ENCODE results near the gene FILIP1L.
A peak's percentile ranks its signal among the peaks of the same experiment; 100 is the strongest.

The FILIP1L gene

GRCh38 chr3:99808163-99808794, 306.0 kb downstream of the FILIP1L start:
- Histone ChIP-seq H3K9me3 (ENCODE audit: control insufficient read depth, low read length) (no peaks in the 10 kb centered on the region), H3K36me3 (ENCODE audit: control insufficient read depth, insufficient read depth, low read length) (no peaks in the 10 kb centered on the region), H3K9ac (no peak overlapping the region), H3K4me2 (ENCODE audit: low read length) (no peak overlapping the region), H3K4me3 (ENCODE audit: low read depth, low read length) (no peak overlapping the region), H3K4me1 (no peaks in the 10 kb centered on the region), H3K27me3 (ENCODE audit: control insufficient read depth, insufficient read depth, low read length) (no peaks in the 10 kb centered on the region), H3K27ac (no peak overlapping the region), H2AFZ (peak overlapping the region; percentile 23), H3K79me2 (no peaks in the 10 kb centered on the region)
- TF ChIP-seq CTCF (IDR thresholded peaks at IDR 0.05), result peak; percentile 78

- Histone ChIP-seq H3K4me1 (no peaks in the 10 kb centered on the region), H3K79me2 (no peaks in the 10 kb centered on the region), H3K27ac (no peak overlapping the region), H3K27me3 (ENCODE audit: control insufficient read depth, insufficient read depth, low read length) (no peaks in the 10 kb centered on the region), H3K36me3 (ENCODE audit: control insufficient read depth, insufficient read depth, low read length) (no peaks in the 10 kb centered on the region), H3K4me3 (ENCODE audit: low read depth, low read length) (no peak overlapping the region), H3K4me2 (ENCODE audit: low read length) (no peak overlapping the region), H3K9me3 (ENCODE audit: control insufficient read depth, low read length) (no peaks in the 10 kb centered on the region), H2AFZ (no peak overlapping the region), H3K9ac (no peak overlapping the region)
- no peak for TF ChIP-seq CTCF (IDR thresholded peaks at IDR 0.05)
These were observed 309.1 kb downstream of the FILIP1L start for GRCh38 chr3:99805160-99805559.

GRCh38 chr3:99803297-99803696, 311.0 kb downstream of the FILIP1L start:
- Histone ChIP-seq H3K4me3 (ENCODE audit: low read depth, low read length) (no peak overlapping the region), H3K36me3 (ENCODE audit: control insufficient read depth, insufficient read depth, low read length) (no peaks in the 10 kb centered on the region), H3K27me3 (ENCODE audit: control insufficient read depth, insufficient read depth, low read length) (no peaks in the 10 kb centered on the region), H3K9me3 (ENCODE audit: control insufficient read depth, low read length) (no peaks in the 10 kb centered on the region), H3K4me1 (no peaks in the 10 kb centered on the region), H3K9ac (no peak overlapping the region), H2AFZ (no peak overlapping the region), H3K27ac (no peak overlapping the region), H3K79me2 (no peaks in the 10 kb centered on the region), H3K4me2 (ENCODE audit: low read length) (no peak overlapping the region)
- TF ChIP-seq CTCF (IDR thresholded peaks at IDR 0.05), result no peak

GRCh38 chr3:99799422-99799821, 314.9 kb downstream of the FILIP1L start:
- Histone ChIP-seq H3K27ac (no peak overlapping the region), H2AFZ (no peak overlapping the region), H3K4me3 (ENCODE audit: low read depth, low read length) (no peak overlapping the region), H3K4me2 (ENCODE audit: low read length) (no peak overlapping the region), H3K4me1 (no peaks in the 10 kb centered on the region), H3K27me3 (ENCODE audit: control insufficient read depth, insufficient read depth, low read length) (no peaks in the 10 kb centered on the region), H3K9ac (no peak overlapping the region), H3K36me3 (ENCODE audit: control insufficient read depth, insufficient read depth, low read length) (no peaks in the 10 kb centered on the region), H3K9me3 (ENCODE audit: control insufficient read depth, low read length) (no peaks in the 10 kb centered on the region), H3K79me2 (no peaks in the 10 kb centered on the region)
- no peak for TF ChIP-seq CTCF (IDR thresholded peaks at IDR 0.05)

GRCh38 chr3:99795573-99795972, 318.7 kb downstream of the FILIP1L start:
- H3K79me2 ChIP-seq, result no peaks in the 10 kb centered on the region
- H3K36me3 ChIP-seq (ENCODE audit: control insufficient read depth, insufficient read depth, low read length), result no peaks in the 10 kb centered on the region
- no peak overlapping the region for H3K27ac ChIP-seq
- H3K4me2 ChIP-seq (ENCODE audit: low read length), result no peak overlapping the region
- no peak overlapping the region for H2AFZ ChIP-seq
- H3K4me3 ChIP-seq (ENCODE audit: low read depth, low read length), result no peak overlapping the region
- no peaks in the 10 kb centered on the region for H3K27me3 ChIP-seq (ENCODE audit: control insufficient read depth, insufficient read depth, low read length)
- no peaks in the 10 kb centered on the region for H3K4me1 ChIP-seq
- H3K9me3 ChIP-seq (ENCODE audit: control insufficient read depth, low read length), result no peaks in the 10 kb centered on the region
- no peak overlapping the region for H3K9ac ChIP-seq
- TF ChIP-seq CTCF (IDR thresholded peaks at IDR 0.05), result no peak

Measured in parathyroid adenoma (tissue), 2 donors.